Ureter (tissue), 1 donor: ENCODE results near the gene TAPBPL. TPM values are rescaled to one million over a fixed set of nuclear protein-coding genes. Genes with fewer than 3 reads are reported as not detected.
"Not testable (repeated sequence)": the region's sequence is repeated elsewhere in the genome, so short reads cannot be mapped to it uniquely, and the experiment has no call there.

ENCODE experiments used
- DNase-seq: peaks from one replicate; pipeline ENCODE4 v3.0.0-alpha.2; 2020; ENCODE audit warnings: low spot score
- total RNA-seq: library from RNA; stranded (reverse); gene quantifications from one replicate; pipeline ENCODE4 v1.2.4, GENCODE V29; 2023
- donor health status: DM: yes; HTN: yes; CAD: no.

The TAPBPL gene
- total RNA-seq, 1 donor from 2014 or later, result 52.3 TPM

- DNase-seq, result no peak
These were observed 10.6 kb downstream of the TAPBPL start for GRCh38 chr12:6462234-6462995.

DNA sequence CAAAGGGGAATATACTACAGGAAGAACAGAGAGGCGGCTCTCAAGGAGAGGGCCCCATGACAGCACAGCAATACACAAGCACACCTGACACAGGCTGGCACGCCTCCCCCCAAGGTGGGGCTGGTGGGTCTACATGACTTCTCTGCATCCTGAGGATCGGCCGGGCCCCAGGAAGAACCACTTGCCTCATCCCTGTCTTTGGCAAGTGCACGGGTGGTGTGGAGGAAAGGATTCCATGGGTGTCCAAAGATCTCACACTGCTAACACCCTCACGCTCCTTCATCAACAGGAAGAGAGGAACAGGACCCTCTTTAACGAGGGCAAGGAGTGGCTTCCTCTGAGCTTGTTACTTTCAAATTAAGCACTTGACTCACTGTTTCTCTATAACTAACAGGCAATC lies 11.4 kb downstream of the TAPBPL start:
- DNase-seq, result no peak

DNA sequence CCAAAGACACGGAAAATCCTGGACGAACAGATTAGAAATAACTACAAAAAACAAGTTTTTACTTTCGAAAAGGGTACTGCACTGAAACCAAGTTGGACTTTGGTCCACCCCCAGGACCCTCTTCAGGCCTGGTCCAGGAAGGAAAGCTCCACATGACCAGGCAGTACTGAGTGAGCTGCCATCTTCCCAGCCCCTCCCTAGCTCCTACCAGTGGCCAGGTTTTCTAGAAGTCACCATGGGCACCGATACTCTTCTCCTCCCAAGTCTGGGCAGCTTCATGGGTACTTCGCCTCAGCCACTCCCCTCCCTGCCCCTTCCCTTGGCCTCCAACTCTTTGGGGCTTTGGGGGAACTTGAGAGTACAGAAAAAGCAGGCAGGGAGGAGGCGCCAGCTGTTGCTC lies 12.0 kb downstream of the TAPBPL start:
- no peak for DNase-seq

- no peak for DNase-seq
These were observed 12.7 kb downstream of the TAPBPL start for GRCh38 chr12:6464531-6464930.

GRCh38 chr12:6465467-6466183 lies 13.8 kb downstream of the TAPBPL start:
- peak; percentile 75 for DNase-seq

GRCh38 chr12:6466184-6466573 lies 14.3 kb downstream of the TAPBPL start:
- DNase-seq, result no peak

DNA sequence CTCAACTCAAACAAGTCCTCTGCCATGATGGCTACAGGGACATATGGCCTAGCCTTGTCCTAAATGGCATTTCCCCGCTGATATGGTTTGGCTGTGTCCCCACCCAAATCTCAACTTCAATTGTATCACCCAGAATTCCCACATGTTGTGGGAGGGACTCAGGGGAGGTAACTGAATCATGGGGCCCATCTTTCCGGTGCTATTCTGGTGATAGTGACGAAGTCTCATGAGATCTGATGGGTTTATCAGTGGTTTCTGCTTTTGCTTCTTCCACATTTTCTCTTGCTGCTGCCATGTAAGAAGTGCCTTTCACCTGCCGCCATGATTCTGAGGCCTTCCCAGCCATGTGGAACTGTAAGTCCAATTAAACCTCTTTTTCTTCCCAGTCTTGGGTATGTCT lies 14.9 kb downstream of the TAPBPL start:
- not testable (repeated sequence) for DNase-seq

DNA sequence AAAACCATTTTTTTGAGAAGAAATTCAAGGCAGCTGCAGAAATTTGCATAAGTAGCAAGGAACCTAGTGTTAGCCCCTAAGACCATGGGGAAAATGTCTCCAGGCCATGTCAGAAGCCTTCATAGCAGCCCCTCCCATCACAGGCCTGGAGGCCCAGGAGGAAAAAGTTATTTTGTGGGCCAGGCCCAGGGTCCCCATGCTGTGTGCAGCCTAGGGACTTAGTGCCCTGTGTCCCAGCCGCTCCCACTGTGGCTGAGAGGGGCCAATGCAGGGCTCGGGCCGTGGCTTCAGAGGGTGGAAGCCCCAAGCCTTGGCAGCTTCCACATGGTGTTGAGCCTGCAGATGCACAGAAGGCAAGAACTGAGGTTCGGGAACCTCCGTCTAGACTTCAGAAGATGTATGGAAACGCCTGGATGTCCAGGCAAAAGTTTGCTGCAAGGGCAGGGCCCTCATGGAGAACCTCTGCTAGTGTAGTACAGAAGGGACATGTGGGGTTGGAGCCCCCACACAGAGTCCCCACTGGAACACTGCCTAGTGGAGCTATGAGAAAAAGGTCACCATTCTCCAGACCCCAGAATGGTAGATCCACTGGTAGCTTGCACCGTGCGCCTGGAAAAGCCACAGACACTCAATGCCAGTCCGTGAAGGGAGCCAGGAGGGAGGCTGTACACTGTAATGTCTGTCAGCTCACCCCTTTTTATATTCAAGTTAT lies 15.9 kb downstream of the TAPBPL start:
- not testable (repeated sequence) for DNase-seq

- DNase-seq, result no peak
These were observed 16.4 kb downstream of the TAPBPL start for GRCh38 chr12:6468283-6468575.

- no peak for DNase-seq
These were observed 17.2 kb downstream of the TAPBPL start for GRCh38 chr12:6469092-6469491.

DNA sequence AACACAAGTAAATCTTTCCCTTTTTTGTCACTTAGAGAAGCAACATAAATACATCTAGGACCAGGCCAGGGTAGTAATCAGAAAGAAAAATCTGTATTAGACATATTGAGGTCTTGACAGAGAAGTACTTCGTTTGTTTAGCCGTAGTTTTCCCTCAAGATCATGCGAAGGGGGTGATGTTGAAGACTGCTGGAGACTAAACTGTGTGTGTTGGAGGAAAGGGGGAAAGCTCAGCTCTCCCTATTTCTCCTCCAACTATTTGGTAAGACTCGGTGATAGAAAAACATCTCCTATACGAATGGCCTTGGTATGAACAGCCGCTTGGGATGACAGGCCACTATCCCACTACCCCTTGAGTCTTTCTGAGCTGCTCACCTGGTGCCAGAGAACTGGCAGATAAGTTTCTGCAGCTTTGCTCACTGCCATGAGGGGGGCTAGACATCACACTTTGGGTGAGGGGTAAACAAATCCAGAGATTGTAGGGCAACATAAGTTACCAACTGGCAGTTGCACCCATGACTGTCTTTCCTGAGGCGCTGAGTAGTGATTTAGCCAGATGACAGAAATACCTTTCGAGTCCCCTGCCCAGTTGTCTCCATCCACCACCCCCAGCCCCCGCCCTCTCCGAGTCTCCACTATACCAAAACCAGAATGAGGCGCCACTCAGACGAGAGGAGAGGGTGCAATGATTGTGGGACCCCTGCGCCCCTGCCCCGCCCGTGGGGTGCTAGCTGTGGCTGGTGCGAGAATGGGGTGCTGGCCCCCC lies 17.9 kb downstream of the TAPBPL start:
- DNase-seq, result no peak

DNA sequence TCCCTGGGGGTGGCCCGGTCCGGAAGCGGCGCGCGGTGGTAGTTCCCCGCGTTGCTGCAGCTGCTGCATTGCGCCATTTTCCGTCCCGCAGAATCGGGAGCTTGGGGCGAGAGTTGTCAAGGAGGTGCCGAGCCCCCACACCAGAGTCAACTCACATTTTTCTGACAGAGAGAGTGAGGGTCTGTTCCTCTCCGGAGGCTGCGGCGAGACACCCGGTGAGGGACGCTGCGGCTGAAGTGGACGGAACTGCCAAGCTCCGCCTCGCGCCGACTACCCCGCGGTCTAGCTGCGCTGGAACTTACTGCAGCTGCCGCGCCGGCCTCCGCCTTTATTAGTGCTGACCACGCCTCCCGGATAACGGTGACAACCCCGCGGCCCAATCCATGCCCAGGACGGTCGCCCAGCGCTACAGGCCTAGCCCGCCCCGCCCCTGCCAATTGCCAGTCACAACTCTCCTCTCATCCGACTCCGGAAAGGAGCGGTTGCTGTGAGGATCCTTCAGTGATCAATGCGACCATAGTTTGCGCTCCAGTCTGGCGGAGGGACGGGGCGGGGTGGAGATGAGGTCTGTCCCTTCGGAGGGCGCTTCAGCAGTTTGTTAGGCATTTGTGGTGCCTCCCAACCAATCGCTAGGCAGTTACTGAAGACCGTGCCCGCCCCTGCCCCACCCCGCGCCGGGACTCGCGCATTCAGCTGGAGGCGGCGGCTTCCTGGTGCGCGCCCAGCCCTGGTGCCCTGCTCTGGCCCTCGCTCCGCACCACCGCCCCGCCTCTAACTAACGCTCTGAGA lies 18.7 kb downstream of the TAPBPL start, which contains the start of gene VAMP1:
Gene VAMP1, minus strand, starts transcription at position 303 of the 789 bp plus-strand sequence. Its CDS starts 146 bp downstream, at position 157.
- DNase-seq, result peak; percentile 97

DNA sequence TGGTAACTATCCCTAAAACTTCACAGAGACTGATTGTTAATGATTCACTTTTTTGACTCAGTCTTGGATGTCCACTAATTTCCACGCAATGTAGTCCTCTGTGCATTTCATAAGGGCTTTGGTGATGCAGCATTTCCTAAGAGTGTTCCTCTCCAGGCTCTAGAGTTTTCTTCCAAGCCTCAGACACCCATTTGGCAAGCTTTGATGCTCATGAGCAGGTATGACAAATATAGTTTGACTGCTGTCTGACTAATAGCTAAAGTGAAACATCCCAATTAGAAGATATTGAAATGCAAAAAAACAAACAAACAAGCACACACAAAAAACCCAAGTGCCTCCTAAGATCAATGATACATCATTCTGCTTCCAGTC lies 20.1 kb downstream of the TAPBPL start:
- DNase-seq, result no peak

- no peak for DNase-seq
These were observed 20.6 kb downstream of the TAPBPL start for GRCh38 chr12:6472491-6472890.

- not testable (repeated sequence) for DNase-seq
These were observed 23.6 kb downstream of the TAPBPL start for GRCh38 chr12:6475233-6475975.

- no peak for DNase-seq
These were observed 24.6 kb downstream of the TAPBPL start for GRCh38 chr12:6476489-6476888.

GRCh38 chr12:6477601-6478377 lies 25.9 kb downstream of the TAPBPL start:
- not testable (repeated sequence) for DNase-seq

DNA sequence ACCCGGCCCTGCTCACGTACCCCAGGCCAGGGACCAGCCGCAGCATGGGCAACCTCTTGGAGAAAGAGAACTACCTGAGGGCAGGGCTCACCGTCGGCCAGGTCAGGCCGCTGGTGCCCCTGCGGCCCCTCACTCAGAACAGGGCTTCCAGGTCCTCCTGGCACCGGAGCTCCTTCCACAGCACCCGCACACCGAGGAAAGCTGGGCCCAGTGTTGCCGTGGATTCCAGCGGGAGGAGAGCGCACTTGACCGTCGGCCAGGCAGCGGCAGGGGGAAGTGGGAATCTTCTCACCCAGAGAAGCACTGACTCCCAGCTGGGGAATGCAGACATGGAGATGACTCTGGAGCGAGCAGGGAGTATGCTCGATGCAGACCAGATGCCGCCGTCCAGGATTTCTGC lies 26.6 kb downstream of the TAPBPL start:
- DNase-seq, result no peak

GRCh38 chr12:6488240-6488639 lies 36.4 kb downstream of the TAPBPL start:
- no peak for DNase-seq

- no peak for DNase-seq
These were observed 37.6 kb downstream of the TAPBPL start for GRCh38 chr12:6489449-6489848.
